Loucy (cell line): Measurements from ENCODE around the gene TACO1.

Source experiments
- EZH2phosphoT487 ChIP-seq: fragments of 200-600 bp; IDR thresholded peaks from 2 replicates; pipeline ENCODE4 v1.6.1; 2018; ENCODE audit warnings: antibody characterized with exemption, mild to moderate bottlenecking, moderate library complexity, borderline replicate concordance
- TF ChIP-seq, protein P1 (sequence below): fragments of 200-600 bp; sonication (generic); conservative IDR thresholded peaks from 2 replicates; pipeline ENCODE4 v1.5.1; 2014; ENCODE audit warnings: mild to moderate bottlenecking, antibody characterized with exemption, low read length

GRCh38 chr17:63598281-63598680 is 2.4 kb upstream of the TACO1 start:
- TF ChIP-seq, protein P1, sequence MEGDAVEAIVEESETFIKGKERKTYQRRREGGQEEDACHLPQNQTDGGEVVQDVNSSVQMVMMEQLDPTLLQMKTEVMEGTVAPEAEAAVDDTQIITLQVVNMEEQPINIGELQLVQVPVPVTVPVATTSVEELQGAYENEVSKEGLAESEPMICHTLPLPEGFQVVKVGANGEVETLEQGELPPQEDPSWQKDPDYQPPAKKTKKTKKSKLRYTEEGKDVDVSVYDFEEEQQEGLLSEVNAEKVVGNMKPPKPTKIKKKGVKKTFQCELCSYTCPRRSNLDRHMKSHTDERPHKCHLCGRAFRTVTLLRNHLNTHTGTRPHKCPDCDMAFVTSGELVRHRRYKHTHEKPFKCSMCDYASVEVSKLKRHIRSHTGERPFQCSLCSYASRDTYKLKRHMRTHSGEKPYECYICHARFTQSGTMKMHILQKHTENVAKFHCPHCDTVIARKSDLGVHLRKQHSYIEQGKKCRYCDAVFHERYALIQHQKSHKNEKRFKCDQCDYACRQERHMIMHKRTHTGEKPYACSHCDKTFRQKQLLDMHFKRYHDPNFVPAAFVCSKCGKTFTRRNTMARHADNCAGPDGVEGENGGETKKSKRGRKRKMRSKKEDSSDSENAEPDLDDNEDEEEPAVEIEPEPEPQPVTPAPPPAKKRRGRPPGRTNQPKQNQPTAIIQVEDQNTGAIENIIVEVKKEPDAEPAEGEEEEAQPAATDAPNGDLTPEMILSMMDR, result no peak
- TF ChIP-seq EZH2phosphoT487, result no peak
